Tibial nerve (tissue), 4 donors: ENCODE data around the gene URI1. TPM values are rescaled to one million over a fixed set of nuclear protein-coding genes. Genes with fewer than 3 reads are reported as not detected.

Source experiments
- DNase-seq, 2 donors: peaks; one replicate each; pipeline ENCODE4 v3.0.0-alpha.2; 2019; ENCODE audit warnings: low spot score in 2 of 2
- H3K27ac ChIP-seq, 4 donors: fragments of 200-600 bp; sonication (generic) in 3 of 4; one replicate each; pipeline ENCODE4 v1.5.1; 2017 to 2019; ENCODE audit warnings: mild to moderate bottlenecking in 1 of 4
- H3K27me3 ChIP-seq, 2 donors: fragments of 200-600 bp; sonication (generic) in 1 of 2; one replicate each; pipeline versions ENCODE4 v1.5.1 to v1.6.0; 2017 to 2019
- H3K36me3 ChIP-seq, 3 donors: fragments of 200-600 bp; sonication (generic); one replicate each; pipeline ENCODE4 v1.5.1; 2018 to 2019
- H3K4me1 ChIP-seq, 4 donors: fragments of 200-600 bp; sonication (generic) in 3 of 4; one replicate each; pipeline ENCODE4 v1.5.1; 2017 to 2019
- H3K4me3 ChIP-seq, 4 donors: fragments of 200-600 bp; sonication (generic) in 3 of 4; one replicate each; pipeline ENCODE4 v1.5.1; 2017 to 2019; ENCODE audit warnings: mild to moderate bottlenecking in 1 of 4, moderate library complexity in 1 of 4
- H3K9me3 ChIP-seq, 4 donors: fragments of 200-600 bp; sonication (generic) in 3 of 4; one replicate each; pipeline ENCODE4 v1.5.1; 2017 to 2019
- EP300 ChIP-seq, 2 donors: sonication (generic); formaldehyde crosslinking; IDR thresholded peaks; one replicate each; pipeline ENCODE4 v1.6.1; 2017; ENCODE audit warnings: antibody characterized with exemption in 2 of 2, mild to moderate bottlenecking in 1 of 2
- POLR2A ChIP-seq, 2 donors: fragments of 450-650 bp; IDR thresholded peaks; one replicate each; pipeline ENCODE4 v1.6.1; 2017; ENCODE audit warnings: antibody characterized with exemption in 2 of 2, mild to moderate bottlenecking in 2 of 2, moderate library complexity in 2 of 2
- whole genome bisulfite sequencing, 2 donors: methylation state at CpG; one replicate each; pipeline ENCODE4 v1.1.5; 2018; 5-methylcytosine and 5-hydroxymethylcytosine counted together
- total RNA-seq, 4 donors: library from RNA; depleted of rRNA; stranded (reverse); fragments of >200 nt; gene quantifications; one replicate each; pipeline ENCODE4 v1.1.0, GENCODE V29; 2016
- TF ChIP-seq, protein P1 (sequence below), 5 experiments: fragments of 200-600 bp in 3 of 5; fragments of 450-650 bp in 2 of 5; sonication (generic) in 3 of 5; IDR thresholded peaks; one replicate each; pipeline ENCODE4 v1.5.1; 2016 to 2019; ENCODE audit warnings: antibody characterized with exemption in 5 of 5, mild to moderate bottlenecking in 3 of 5, moderate library complexity in 2 of 5

Gene URI1
- total RNA-seq, 4 donors from 2014 or later: 43.8 to 67.8 (median 59.1) TPM

DNA sequence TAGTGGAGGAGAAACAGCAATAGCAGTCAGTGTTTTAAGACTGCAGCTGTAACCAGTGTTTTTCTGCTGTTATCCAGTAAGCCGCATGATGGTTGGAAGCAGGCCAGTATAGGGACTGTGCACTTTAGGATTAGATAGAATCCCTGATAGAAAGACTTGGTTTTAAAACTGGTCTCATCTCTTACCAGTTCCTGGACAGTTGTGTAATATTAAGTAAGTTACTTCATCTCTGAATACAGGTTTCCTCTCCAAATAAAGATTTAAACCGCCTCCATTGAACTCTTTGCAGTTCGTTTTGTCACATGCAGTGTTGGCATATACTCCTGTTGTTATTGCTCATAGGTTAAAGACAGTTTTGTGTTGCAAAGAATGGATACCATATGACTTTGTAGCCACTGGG is 25.6 kb downstream of the URI1 start:
- DNase-seq: no peak
- TF ChIP-seq POLR2A (IDR thresholded peaks at IDR 0.05): no peak
- TF ChIP-seq, protein P1, sequence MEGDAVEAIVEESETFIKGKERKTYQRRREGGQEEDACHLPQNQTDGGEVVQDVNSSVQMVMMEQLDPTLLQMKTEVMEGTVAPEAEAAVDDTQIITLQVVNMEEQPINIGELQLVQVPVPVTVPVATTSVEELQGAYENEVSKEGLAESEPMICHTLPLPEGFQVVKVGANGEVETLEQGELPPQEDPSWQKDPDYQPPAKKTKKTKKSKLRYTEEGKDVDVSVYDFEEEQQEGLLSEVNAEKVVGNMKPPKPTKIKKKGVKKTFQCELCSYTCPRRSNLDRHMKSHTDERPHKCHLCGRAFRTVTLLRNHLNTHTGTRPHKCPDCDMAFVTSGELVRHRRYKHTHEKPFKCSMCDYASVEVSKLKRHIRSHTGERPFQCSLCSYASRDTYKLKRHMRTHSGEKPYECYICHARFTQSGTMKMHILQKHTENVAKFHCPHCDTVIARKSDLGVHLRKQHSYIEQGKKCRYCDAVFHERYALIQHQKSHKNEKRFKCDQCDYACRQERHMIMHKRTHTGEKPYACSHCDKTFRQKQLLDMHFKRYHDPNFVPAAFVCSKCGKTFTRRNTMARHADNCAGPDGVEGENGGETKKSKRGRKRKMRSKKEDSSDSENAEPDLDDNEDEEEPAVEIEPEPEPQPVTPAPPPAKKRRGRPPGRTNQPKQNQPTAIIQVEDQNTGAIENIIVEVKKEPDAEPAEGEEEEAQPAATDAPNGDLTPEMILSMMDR (IDR thresholded peaks at IDR 0.05): no peak
- TF ChIP-seq EP300 (IDR thresholded peaks at IDR 0.05): no peak
- H3K4me3 ChIP-seq: no peak overlapping the region
- WGBS, 2 donors: 38 to 43% methylated on average over 3 of the region's 3 CpGs
- H3K4me1 ChIP-seq: peaks cover 0 to 75% (median 20%) of the 10 kb centered on the region in 4 donors
- no peaks in the 10 kb centered on the region for H3K36me3 ChIP-seq
- H3K9me3 ChIP-seq: no peaks in the 10 kb centered on the region
- no peak overlapping the region for H3K27ac ChIP-seq
- H3K27me3 ChIP-seq: no peaks in the 10 kb centered on the region

DNA sequence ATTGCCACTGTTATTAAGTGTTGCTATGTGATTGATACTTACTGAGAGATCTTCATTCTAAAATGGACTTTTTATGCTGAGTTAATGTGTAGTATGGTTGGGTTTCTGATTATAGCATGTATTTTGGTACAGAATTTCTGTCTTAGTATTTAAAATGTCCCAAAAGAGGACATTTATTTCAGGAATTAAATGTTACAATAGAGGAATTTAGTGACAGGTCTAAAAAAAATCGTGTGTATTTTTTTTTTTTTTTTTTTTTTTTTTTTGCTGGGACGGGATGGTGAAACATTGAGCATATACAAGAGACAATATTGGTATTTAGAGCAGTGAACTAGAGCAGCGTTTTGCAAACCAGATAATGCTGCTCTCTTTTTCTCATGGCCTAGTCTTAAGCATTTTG is 27.9 kb downstream of the URI1 start:
- no peaks in the 10 kb centered on the region for H3K9me3 ChIP-seq
- WGBS, 2 donors: 39 to 44% methylated on average over 3 of the region's 3 CpGs
- DNase-seq: no peak

DNA sequence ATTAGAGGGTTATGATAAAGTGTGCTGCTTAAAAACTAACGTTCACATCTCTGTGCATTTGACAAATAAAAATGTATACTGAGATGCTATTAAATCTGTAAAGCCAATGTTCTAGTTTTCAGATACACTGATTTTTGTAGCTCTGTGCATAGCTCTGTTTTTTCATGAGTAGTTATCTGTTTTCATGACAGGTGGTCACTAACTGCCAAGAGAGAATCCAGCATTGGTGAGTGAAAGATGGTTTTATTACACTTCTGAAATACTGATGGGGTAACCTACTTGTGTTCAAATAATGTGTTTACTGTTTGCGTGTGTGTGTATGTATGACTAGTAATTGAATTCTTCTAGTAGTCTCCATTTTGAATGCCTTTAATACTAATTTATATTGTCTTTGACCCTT is 29.0 kb downstream of the URI1 start:
- Histone ChIP-seq H3K9me3 (no peaks in the 10 kb centered on the region), H3K27me3 (no peaks in the 10 kb centered on the region), H3K27ac (no peak overlapping the region), H3K36me3 (no peaks in the 10 kb centered on the region), H3K4me3 (no peak overlapping the region), H3K4me1 (peaks cover 0 to 54% (median 13%) of the 10 kb centered on the region in 4 donors)
- no peak for DNase-seq
- WGBS, 2 donors: 66 to 72% methylated on average over 2 of the region's 2 CpGs
- no peak for TF ChIP-seq POLR2A (IDR thresholded peaks at IDR 0.05)
- TF ChIP-seq EP300 (IDR thresholded peaks at IDR 0.05): no peak

More for the DNA sequence above, 27.9 kb downstream of the URI1 start:
- H3K4me3 ChIP-seq: no peak overlapping the region
- H3K4me1 ChIP-seq: peaks cover 0 to 64% (median 17%) of the 10 kb centered on the region in 4 donors
- no peaks in the 10 kb centered on the region for H3K36me3 ChIP-seq
- H3K27me3 ChIP-seq: no peaks in the 10 kb centered on the region
- TF ChIP-seq POLR2A (IDR thresholded peaks at IDR 0.05): no peak
- TF ChIP-seq, protein P1 (IDR thresholded peaks at IDR 0.05): no peak
- no peak for TF ChIP-seq EP300 (IDR thresholded peaks at IDR 0.05)
- H3K27ac ChIP-seq: no peak overlapping the region

DNA sequence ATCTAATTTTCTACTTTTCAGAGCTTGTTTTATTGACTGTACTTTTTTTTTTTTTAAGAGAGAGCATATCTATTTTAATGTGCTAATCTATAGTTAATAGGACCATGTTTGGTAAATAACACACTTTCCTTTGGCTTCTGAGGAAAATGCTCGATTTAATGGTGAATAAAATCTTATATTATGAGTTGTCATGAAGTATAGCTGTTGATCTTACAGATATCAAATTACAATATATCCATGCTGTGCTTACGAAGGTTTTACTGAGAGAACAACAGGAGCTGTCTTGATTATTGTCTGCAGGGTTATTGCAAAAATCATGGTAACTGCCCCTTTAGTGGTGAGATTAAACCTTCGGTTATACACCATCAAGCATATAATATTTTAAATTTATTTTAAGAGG is 29.6 kb downstream of the URI1 start:
- no peaks in the 10 kb centered on the region for H3K9me3 ChIP-seq
- no peak for DNase-seq
- no peaks in the 10 kb centered on the region for H3K36me3 ChIP-seq
- TF ChIP-seq, protein P1 (IDR thresholded peaks at IDR 0.05): no peak
- TF ChIP-seq EP300 (IDR thresholded peaks at IDR 0.05) (no peak), POLR2A (IDR thresholded peaks at IDR 0.05) (no peak)
- peaks cover 0 to 47% (median 10%) of the 10 kb centered on the region in 4 donors for H3K4me1 ChIP-seq
- H3K4me3 ChIP-seq: no peak overlapping the region
- WGBS, 2 donors: 92 to 95% methylated on average over 3 of the region's 3 CpGs
- H3K27ac ChIP-seq: no peak overlapping the region
- H3K27me3 ChIP-seq: no peaks in the 10 kb centered on the region

DNA sequence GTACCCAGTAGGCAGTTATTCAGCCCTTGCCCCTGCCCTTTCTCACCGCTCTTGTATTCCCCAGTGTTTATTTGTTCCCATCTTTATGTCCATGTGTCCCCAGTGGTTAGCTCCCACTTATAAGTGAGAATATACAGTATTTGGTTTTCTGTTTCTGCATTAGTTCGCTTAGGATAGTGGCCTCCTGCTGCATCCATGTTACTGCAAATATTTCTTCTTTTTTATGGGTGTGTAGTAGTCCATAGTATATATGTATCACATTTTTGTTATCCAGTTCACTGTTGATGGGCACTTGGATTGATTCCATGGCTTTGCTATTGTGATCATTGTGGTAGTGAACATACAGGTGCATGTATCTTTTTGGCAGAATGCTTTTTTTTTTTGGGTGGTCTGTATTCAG is 32.7 kb downstream of the URI1 start:
- Histone ChIP-seq H3K4me1 (peaks cover 0 to 42% (median 8%) of the 10 kb centered on the region in 4 donors), H3K27me3 (no peaks in the 10 kb centered on the region), H3K9me3 (no peaks in the 10 kb centered on the region), H3K4me3 (no peak overlapping the region), H3K36me3 (no peaks in the 10 kb centered on the region), H3K27ac (no peak overlapping the region)
- no peak for DNase-seq
- WGBS, 2 donors: 94 to 100% methylated on average over 2 of the region's 2 CpGs
- TF ChIP-seq, protein P1 (IDR thresholded peaks at IDR 0.05): no peak
- TF ChIP-seq EP300 (IDR thresholded peaks at IDR 0.05) (no peak), POLR2A (IDR thresholded peaks at IDR 0.05) (no peak)
